ENCODE results near the gene TRIO.
A peak's percentile ranks its signal among the peaks of the same experiment; 100 is the strongest.

The TRIO gene

DNA sequence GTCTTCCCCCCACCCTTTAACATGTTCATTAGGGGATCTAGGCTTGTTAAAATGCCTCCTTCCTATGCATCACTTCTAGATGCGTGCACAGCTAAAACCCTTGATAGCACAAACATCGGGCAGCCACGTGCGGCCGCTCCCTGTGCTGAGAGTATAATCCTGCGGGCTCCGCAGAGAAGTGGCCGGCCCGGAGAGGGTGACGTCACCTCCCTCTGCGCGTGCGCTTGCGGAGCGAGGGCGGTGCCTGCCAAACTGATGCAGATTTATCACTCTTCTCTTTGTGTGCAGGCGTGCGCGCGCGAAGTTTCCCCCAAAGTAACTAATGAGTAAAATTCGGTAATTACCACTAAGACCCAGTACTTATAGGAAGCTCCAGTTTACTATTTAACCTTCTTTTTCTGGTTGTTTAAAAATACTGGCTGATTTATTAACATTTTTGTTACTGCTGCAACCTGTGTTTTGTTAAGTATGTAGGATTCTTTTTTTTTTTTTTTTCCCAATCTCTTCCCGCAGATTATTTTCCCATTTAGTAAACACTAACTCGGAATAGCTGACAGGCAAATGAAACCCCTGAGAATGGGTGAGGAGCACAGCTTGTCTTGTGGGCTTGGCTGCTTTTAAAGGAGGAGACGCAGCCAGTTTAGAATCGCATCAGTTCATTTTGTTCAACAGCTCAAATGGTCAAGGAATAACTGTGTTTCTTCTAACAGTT, 121.6 kb downstream of the TRIO start:
- Histone ChIP-seq H3K4me1 (ENCODE audit: insufficient read depth, low read length) (peaks cover 97% of the 10 kb centered on the region), H3K27ac (ENCODE audit: low read depth, low read length) (peak overlapping the region; percentile 78), H3K9ac (ENCODE audit: low read depth, low read length) (peak overlapping the region; percentile 74), H3K36me3 (ENCODE audit: insufficient read depth, low read length) (no peaks in the 10 kb centered on the region), H3K27me3 (ENCODE audit: insufficient read depth, low read length) (no peaks in the 10 kb centered on the region), H3K4me3 (ENCODE audit: low read length) (peak overlapping the region; percentile 45), H3K9me3 (ENCODE audit: insufficient read depth, low read depth, low read length) (no peaks in the 10 kb centered on the region)
- WGBS, result 7% methylated on average over 25 of the region's 26 CpGs

- WGBS, result 75% methylated on average over 2 of the region's 2 CpGs
- Histone ChIP-seq H3K9ac (ENCODE audit: low read depth, low read length) (peak overlapping the region; percentile 74; the same call in 1 of the 2 replicates), H3K36me3 (ENCODE audit: insufficient read depth, low read length) (no peaks in the 10 kb centered on the region), H3K27me3 (ENCODE audit: insufficient read depth, low read length) (no peaks in the 10 kb centered on the region), H3K9me3 (ENCODE audit: insufficient read depth, low read depth, low read length) (no peaks in the 10 kb centered on the region), H3K27ac (ENCODE audit: low read depth, low read length) (no peak overlapping the region; the same call in none of the 2 replicates), H3K4me3 (ENCODE audit: low read length) (no peak overlapping the region), H3K4me1 (ENCODE audit: insufficient read depth, low read length) (peaks cover 96% of the 10 kb centered on the region)
Observed at GRCh38 chr5:14265570-14265969, 122.4 kb downstream of the TRIO start.

DNA sequence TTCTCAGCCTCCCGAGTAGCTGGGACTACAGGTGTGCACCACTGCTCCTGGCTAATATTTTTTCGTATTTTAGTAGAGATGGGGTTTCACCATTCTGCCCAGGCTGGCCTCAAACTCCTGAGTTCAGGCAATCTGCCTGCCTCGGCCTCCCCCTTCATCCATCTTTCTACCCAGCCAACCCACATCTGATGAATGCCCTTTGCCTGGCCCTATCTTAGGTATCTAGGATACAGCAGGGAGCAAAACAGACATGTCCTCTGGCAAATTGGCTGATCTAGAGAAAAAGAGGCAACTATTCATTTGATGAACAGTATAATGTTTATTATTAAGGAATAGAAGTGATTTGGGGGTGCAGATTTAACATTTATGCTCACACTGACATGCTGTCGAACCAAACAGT, 123.0 kb downstream of the TRIO start:
- Histone ChIP-seq H3K9me3 (ENCODE audit: insufficient read depth, low read depth, low read length) (no peaks in the 10 kb centered on the region), H3K27me3 (ENCODE audit: insufficient read depth, low read length) (no peaks in the 10 kb centered on the region), H3K36me3 (ENCODE audit: insufficient read depth, low read length) (peaks cover 4% of the 10 kb centered on the region), H3K27ac (ENCODE audit: low read depth, low read length) (peak overlapping the region; percentile 8; the same call in 1 of the 2 replicates), H3K9ac (ENCODE audit: low read depth, low read length) (peak overlapping the region; percentile 25; the same call in 1 of the 2 replicates), H3K4me3 (ENCODE audit: low read length) (no peak overlapping the region), H3K4me1 (ENCODE audit: insufficient read depth, low read length) (peaks cover 91% of the 10 kb centered on the region)
- WGBS, result 91% methylated on average over 4 of the region's 4 CpGs

DNA sequence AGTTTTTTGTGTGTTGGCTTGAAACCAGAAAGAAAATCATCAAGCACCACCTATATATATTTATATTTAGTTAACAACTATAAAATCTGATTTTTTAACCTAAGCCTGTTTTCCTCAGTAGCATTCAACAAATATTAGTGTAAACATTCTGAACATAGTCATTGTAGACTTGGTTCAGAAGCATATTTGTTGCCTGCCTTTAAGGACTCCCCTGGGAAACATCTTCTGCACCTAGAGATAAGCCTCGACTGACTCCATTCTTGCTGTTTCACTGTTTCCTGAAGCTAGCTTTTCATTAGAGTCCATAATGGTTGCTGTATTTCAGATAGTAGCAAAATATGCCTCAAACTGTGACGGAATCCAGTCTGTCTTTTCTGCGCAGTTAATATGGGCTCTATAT, 123.5 kb downstream of the TRIO start:
- Histone ChIP-seq H3K27ac (ENCODE audit: low read depth, low read length) (no peak overlapping the region; the same call in 1 of the 2 replicates), H3K9me3 (ENCODE audit: insufficient read depth, low read depth, low read length) (no peaks in the 10 kb centered on the region), H3K9ac (ENCODE audit: low read depth, low read length) (no peak overlapping the region), H3K4me1 (ENCODE audit: insufficient read depth, low read length) (peaks cover 86% of the 10 kb centered on the region), H3K36me3 (ENCODE audit: insufficient read depth, low read length) (peaks cover 10% of the 10 kb centered on the region), H3K4me3 (ENCODE audit: low read length) (no peak overlapping the region), H3K27me3 (ENCODE audit: insufficient read depth, low read length) (no peaks in the 10 kb centered on the region)
- WGBS, result 93% methylated on average over 3 of the region's 3 CpGs

DNA sequence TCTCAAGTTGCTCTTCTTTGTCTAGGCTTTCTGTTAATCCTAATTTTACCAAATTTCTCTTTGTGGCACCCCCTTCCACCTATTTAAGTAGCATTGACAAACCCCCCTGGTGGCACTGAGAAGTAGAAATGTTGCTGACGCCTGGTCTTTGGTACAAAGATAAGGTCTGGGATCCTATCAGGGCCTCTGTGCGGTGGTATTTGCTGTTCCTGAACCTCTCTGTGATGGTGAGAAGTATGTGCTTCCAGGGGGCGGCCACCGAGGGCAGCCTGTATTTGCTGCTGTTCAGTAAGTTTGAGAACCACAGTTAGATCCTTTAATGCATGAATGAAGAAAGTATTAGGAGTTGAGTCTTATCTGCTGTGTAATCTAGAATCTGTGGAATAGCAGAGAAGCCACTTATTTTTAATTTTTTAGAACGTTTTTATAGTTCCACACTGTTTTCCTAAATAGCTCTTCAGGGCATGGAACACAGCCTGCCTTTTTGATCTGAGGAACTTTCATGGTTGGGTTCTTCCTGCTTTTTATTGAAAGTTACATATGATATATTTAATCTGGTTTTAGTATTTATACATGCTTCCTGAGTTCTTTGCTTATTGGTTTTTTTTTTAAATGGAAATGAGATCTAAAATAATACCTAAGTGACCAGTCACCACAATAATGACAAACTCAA, 124.2 kb downstream of the TRIO start:
- WGBS, result 48% methylated on average over 5 of the region's 5 CpGs
- peaks cover 82% of the 10 kb centered on the region for H3K4me1 ChIP-seq (ENCODE audit: insufficient read depth, low read length)

GRCh38 chr5:14267991-14268708, 125.0 kb downstream of the TRIO start:
- whole genome bisulfite sequencing, result 86% methylated on average over 5 of the region's 6 CpGs
- peaks cover 76% of the 10 kb centered on the region for H3K4me1 ChIP-seq (ENCODE audit: insufficient read depth, low read length)
- no peak overlapping the region for H3K4me3 ChIP-seq (ENCODE audit: low read length)
- peaks cover 17% of the 10 kb centered on the region for H3K36me3 ChIP-seq (ENCODE audit: insufficient read depth, low read length)
- no peaks in the 10 kb centered on the region for H3K9me3 ChIP-seq (ENCODE audit: insufficient read depth, low read depth, low read length)
- no peaks in the 10 kb centered on the region for H3K27me3 ChIP-seq (ENCODE audit: insufficient read depth, low read length)
- H3K9ac ChIP-seq (ENCODE audit: low read depth, low read length), result peak overlapping the region; percentile 56; the same call in 1 of the 2 replicates
- H3K27ac ChIP-seq (ENCODE audit: low read depth, low read length), result peak overlapping the region; percentile 66

More for the DNA sequence above, 124.2 kb downstream of the TRIO start:
- no peak overlapping the region; the same call in 1 of the 2 replicates for H3K9ac ChIP-seq (ENCODE audit: low read depth, low read length)
- H3K36me3 ChIP-seq (ENCODE audit: insufficient read depth, low read length), result peaks cover 14% of the 10 kb centered on the region
- no peak overlapping the region for H3K4me3 ChIP-seq (ENCODE audit: low read length)
- H3K27ac ChIP-seq (ENCODE audit: low read depth, low read length), result 0 out of 2 replicates have a peak overlapping the region, but pooled peaks have one; percentile 3
- H3K9me3 ChIP-seq (ENCODE audit: insufficient read depth, low read depth, low read length), result no peaks in the 10 kb centered on the region
- H3K27me3 ChIP-seq (ENCODE audit: insufficient read depth, low read length), result no peaks in the 10 kb centered on the region

DNA sequence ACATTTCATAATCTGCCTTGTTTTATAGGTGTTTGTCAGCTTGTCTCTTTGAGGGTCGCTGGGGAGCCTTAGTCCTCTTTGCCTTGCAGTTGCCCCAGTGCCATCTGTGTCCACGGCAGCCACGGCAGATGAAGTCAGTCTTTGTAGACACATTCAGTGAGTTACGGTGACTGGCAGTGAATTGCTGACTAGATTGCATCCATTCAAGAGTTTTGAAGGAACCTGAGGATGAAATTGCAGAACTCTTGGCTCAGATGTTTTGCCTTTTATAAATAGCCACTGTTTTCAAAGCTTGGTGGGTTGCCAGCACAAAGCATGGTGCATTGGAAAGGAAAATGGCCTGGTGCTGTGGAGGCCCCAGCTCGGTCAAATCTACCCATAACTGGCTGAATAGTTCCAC, 125.6 kb downstream of the TRIO start:
- peaks cover 75% of the 10 kb centered on the region for H3K4me1 ChIP-seq (ENCODE audit: insufficient read depth, low read length)

GRCh38 chr5:14269395-14269794, 126.3 kb downstream of the TRIO start:
- Histone ChIP-seq H3K36me3 (ENCODE audit: insufficient read depth, low read length) (peaks cover 17% of the 10 kb centered on the region), H3K4me3 (ENCODE audit: low read length) (peak overlapping the region; percentile 7; the same call in 1 of the 2 replicates), H3K27me3 (ENCODE audit: insufficient read depth, low read length) (no peaks in the 10 kb centered on the region), H3K9ac (ENCODE audit: low read depth, low read length) (peak overlapping the region; percentile 56), H3K9me3 (ENCODE audit: insufficient read depth, low read depth, low read length) (no peaks in the 10 kb centered on the region), H3K4me1 (ENCODE audit: insufficient read depth, low read length) (peaks cover 69% of the 10 kb centered on the region), H3K27ac (ENCODE audit: low read depth, low read length) (peak overlapping the region; percentile 66)
- WGBS, result 16% methylated on average over 2 of the region's 2 CpGs

More for the DNA sequence above, 125.6 kb downstream of the TRIO start:
- Histone ChIP-seq H3K9me3 (ENCODE audit: insufficient read depth, low read depth, low read length) (no peaks in the 10 kb centered on the region), H3K27me3 (ENCODE audit: insufficient read depth, low read length) (no peaks in the 10 kb centered on the region), H3K4me3 (ENCODE audit: low read length) (no peak overlapping the region), H3K36me3 (ENCODE audit: insufficient read depth, low read length) (peaks cover 17% of the 10 kb centered on the region), H3K9ac (ENCODE audit: low read depth, low read length) (peak overlapping the region; percentile 56), H3K27ac (ENCODE audit: low read depth, low read length) (peak overlapping the region; percentile 66)
- WGBS, result 90% methylated on average over 5 of the region's 5 CpGs

- 34% methylated on average over 3 of the region's 3 CpGs for WGBS
- Histone ChIP-seq H3K9me3 (ENCODE audit: insufficient read depth, low read depth, low read length) (no peaks in the 10 kb centered on the region), H3K4me1 (ENCODE audit: insufficient read depth, low read length) (peaks cover 63% of the 10 kb centered on the region), H3K4me3 (ENCODE audit: low read length) (no peak overlapping the region), H3K27ac (ENCODE audit: low read depth, low read length) (peak overlapping the region; percentile 66), H3K27me3 (ENCODE audit: insufficient read depth, low read length) (no peaks in the 10 kb centered on the region), H3K9ac (ENCODE audit: low read depth, low read length) (no peak overlapping the region), H3K36me3 (ENCODE audit: insufficient read depth, low read length) (peaks cover 17% of the 10 kb centered on the region)
Observed at GRCh38 chr5:14270209-14270702, 127.1 kb downstream of the TRIO start.

- peaks cover 17% of the 10 kb centered on the region for H3K36me3 ChIP-seq (ENCODE audit: insufficient read depth, low read length)
Observed at GRCh38 chr5:14272548-14273205, 129.5 kb downstream of the TRIO start.

More at GRCh38 chr5:14272548-14273205, 129.5 kb downstream of the TRIO start:
- Histone ChIP-seq H3K9me3 (ENCODE audit: insufficient read depth, low read depth, low read length) (no peaks in the 10 kb centered on the region), H3K4me1 (ENCODE audit: insufficient read depth, low read length) (peaks cover 47% of the 10 kb centered on the region), H3K27ac (ENCODE audit: low read depth, low read length) (no peak overlapping the region), H3K4me3 (ENCODE audit: low read length) (no peak overlapping the region), H3K27me3 (ENCODE audit: insufficient read depth, low read length) (no peaks in the 10 kb centered on the region), H3K9ac (ENCODE audit: low read depth, low read length) (no peak overlapping the region)
- WGBS, result 98% methylated on average over 3 of the region's 4 CpGs
